ENCODE results near the gene FOXF2. TPM values are rescaled to one million over a fixed set of nuclear protein-coding genes. Genes with fewer than 3 reads are reported as not detected.

The FOXF2 gene
- total RNA-seq, 6 experiments from 2014 or later, result 15.4 to 31.8 (median 29.5) TPM

DNA sequence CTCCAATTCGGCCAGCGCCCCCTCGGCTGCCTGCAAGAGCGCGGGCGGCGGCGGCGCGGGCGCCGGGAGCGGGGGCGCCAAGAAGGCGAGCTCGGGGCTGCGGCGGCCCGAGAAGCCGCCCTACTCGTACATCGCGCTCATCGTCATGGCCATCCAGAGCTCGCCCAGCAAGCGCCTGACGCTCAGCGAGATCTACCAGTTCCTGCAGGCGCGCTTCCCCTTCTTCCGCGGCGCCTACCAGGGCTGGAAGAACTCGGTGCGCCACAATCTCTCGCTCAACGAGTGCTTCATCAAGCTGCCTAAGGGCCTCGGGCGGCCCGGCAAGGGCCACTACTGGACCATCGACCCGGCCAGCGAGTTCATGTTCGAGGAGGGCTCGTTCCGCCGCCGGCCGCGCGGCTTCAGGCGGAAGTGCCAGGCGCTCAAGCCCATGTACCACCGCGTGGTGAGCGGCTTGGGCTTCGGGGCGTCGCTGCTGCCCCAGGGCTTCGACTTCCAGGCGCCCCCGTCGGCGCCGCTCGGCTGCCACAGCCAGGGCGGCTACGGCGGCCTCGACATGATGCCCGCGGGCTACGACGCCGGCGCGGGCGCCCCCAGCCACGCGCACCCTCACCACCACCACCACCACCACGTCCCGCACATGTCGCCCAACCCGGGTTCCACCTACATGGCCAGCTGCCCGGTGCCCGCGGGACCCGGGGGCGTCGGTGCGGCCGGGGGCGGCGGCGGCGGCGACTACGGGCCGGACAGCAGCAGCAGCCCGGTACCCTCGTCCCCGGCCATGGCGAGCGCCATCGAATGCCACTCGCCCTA lies 963 bp downstream of the FOXF2 start:
- peak overlapping the region; percentile 90 for H3K27ac Mint-ChIP-seq
- H3K4me3 Mint-ChIP-seq, result peak overlapping the region; percentile 93
- H3K36me3 Mint-ChIP-seq (ENCODE audit: low read depth), result peaks cover 24% of the 10 kb centered on the region
- no peaks in the 10 kb centered on the region for H3K9me3 Mint-ChIP-seq
- H3K27me3 Mint-ChIP-seq (ENCODE audit: insufficient read depth), result peaks cover 13% of the 10 kb centered on the region
- H3K4me1 Mint-ChIP-seq (ENCODE audit: low read depth), result peaks cover 47% of the 10 kb centered on the region
- TF ChIP-seq, protein P1, sequence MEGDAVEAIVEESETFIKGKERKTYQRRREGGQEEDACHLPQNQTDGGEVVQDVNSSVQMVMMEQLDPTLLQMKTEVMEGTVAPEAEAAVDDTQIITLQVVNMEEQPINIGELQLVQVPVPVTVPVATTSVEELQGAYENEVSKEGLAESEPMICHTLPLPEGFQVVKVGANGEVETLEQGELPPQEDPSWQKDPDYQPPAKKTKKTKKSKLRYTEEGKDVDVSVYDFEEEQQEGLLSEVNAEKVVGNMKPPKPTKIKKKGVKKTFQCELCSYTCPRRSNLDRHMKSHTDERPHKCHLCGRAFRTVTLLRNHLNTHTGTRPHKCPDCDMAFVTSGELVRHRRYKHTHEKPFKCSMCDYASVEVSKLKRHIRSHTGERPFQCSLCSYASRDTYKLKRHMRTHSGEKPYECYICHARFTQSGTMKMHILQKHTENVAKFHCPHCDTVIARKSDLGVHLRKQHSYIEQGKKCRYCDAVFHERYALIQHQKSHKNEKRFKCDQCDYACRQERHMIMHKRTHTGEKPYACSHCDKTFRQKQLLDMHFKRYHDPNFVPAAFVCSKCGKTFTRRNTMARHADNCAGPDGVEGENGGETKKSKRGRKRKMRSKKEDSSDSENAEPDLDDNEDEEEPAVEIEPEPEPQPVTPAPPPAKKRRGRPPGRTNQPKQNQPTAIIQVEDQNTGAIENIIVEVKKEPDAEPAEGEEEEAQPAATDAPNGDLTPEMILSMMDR (IDR thresholded peaks at IDR 0.05), result no peak
- DNase-seq, result peak; percentile 36

DNA sequence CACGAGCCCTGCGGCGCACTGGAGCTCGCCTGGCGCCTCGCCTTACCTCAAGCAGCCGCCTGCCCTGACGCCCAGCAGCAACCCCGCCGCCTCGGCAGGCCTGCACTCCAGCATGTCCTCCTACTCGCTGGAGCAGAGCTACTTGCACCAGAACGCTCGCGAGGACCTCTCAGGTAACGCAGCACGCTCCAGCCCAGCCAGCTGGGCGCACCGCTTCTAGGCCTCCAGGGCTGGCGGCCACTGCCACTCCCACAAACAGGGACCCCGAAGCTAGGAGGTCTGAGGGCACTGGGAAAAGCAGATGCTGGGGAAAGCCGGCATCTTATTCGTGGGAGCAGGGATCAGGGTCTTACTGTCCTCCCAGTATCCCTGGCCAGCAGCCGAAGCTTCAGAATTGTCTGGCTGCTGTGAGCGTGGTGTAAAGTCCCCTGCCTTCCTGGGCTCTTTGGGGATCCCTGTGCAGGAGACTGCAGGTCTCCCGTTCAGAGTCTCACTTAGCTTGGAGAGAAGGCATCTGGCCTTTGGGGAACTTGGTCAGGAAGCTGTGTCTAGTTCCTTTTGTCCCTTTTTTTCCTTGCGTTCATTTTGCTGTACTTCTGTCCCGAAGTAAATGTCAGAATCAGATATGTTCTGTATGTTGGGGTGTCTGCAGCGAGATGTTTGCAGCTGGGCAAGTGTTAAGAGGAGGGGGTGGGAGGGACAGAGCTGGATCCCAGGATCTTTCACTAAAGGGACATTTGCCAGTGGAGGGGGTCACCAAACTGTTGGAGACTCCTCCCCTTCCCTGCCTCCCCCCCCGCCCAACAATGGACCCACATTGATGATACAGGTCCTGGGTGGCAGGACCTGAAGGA lies 1.8 kb downstream of the FOXF2 start:
- Mint-ChIP-seq H3K27me3 (ENCODE audit: insufficient read depth) (peaks cover 8% of the 10 kb centered on the region), H3K4me3 (peak overlapping the region; percentile 93)

DNA sequence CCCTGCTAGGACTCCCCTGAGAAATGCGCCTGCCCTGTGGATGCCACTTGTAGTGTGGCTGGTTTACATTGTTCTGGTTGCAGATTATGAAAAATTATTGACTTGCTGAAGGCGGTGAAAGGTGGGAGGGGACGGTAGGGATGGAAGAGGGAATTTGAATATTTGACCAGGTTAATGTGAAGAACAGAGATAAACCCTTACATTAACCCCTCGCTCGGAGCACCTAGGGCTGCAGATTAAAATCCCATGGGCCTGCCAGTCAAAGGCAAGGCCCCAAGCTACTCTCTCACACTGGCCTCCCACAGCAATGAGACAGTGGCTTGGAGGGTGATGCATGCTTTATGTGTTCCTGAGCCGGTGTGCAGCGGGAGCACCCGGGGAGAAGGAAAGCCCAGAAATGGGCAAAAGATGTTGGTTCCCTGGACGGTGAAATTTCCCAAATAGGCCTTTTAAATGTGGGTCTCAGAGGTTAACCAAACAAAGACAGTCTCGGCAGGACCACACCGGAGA lies 2.5 kb downstream of the FOXF2 start:
- Mint-ChIP-seq H3K4me1 (ENCODE audit: low read depth) (peaks cover 47% of the 10 kb centered on the region), H3K4me3 (peak overlapping the region; percentile 93), H3K36me3 (ENCODE audit: low read depth) (peaks cover 36% of the 10 kb centered on the region), H3K9me3 (no peaks in the 10 kb centered on the region), H3K27me3 (ENCODE audit: insufficient read depth) (peaks cover 8% of the 10 kb centered on the region), H3K27ac (peak overlapping the region; percentile 90)
- TF ChIP-seq, protein P1 (IDR thresholded peaks at IDR 0.05), result no peak
- peak; percentile 62 for DNase-seq

More for the DNA sequence above, 1.8 kb downstream of the FOXF2 start:
- peak; percentile 54 for DNase-seq
- Mint-ChIP-seq H3K27ac (peak overlapping the region; percentile 90), H3K9me3 (no peaks in the 10 kb centered on the region), H3K4me1 (ENCODE audit: low read depth) (peaks cover 47% of the 10 kb centered on the region), H3K36me3 (ENCODE audit: low read depth) (peaks cover 32% of the 10 kb centered on the region)
- TF ChIP-seq, protein P1 (IDR thresholded peaks at IDR 0.05), result no peak

DNA sequence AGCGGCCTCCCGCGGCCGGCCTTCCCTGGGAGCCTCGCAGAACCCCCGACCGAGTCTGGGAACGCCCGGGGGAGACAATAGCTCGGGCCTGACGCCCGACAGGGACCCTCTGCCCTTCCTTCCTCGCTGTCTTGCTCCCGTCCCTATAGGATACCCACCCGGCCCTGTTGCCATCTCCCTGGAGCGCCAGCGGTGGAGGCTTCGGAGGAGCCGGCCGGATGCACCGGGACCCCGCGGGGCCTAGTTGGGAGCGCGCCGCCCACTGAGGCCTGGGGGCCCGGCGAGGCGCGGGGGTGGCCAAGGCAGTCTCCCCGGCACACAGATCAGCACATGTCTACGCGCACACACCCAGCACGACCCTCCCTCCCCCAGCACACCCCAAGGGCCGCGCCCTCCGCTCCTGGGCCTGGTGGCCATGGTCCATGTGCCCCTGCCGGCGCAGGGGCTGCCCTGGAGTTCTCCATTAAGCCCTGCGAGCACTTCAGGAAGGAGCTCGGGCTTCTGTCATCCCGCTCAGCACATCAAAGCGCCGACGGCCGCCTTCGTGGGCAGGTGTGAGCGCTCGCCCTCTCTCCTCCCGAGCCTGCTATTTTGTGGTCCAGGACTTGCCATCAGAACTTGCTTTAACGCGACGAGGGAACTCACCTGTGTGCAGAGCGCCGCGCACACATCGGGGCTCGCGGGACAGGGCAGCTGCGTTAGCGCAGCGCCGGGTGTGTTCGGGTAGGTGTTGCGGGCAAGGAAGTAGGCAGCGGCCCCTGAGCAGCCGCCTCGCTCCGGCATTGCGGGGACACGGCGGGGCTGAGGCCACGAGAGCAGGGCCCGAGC lies 3.7 kb downstream of the FOXF2 start:
- Mint-ChIP-seq H3K36me3 (ENCODE audit: low read depth) (peaks cover 38% of the 10 kb centered on the region), H3K9me3 (no peaks in the 10 kb centered on the region), H3K4me1 (ENCODE audit: low read depth) (peaks cover 45% of the 10 kb centered on the region), H3K27me3 (ENCODE audit: insufficient read depth) (peaks cover 8% of the 10 kb centered on the region), H3K4me3 (peak overlapping the region; percentile 93), H3K27ac (peak overlapping the region; percentile 90)
- TF ChIP-seq, protein P1 (IDR thresholded peaks at IDR 0.05), result no peak
- no peak for DNase-seq
